SKM-1 treated with dmso at 0.1 percent for 144 hours (cell line): ENCODE results near the gene TEKT2.

ENCODE experiments used
- DNase-seq: peaks from one replicate; lab custom pipeline; 2025; ENCODE audit not compliant: unreplicated experiment; lab: John Stamatoyannopoulos, UW

Gene TEKT2

GRCh38 chr1:36083635-36084496 is at the start of gene TEKT2:
Gene TEKT2, plus strand, starts transcription at chr1:36084094. Its CDS starts 828 bp downstream, at chr1:36084922.
- no peak for DNase-seq

GRCh38 chr1:36034692-36035091 is 49.2 kb upstream of the TEKT2 start:
- peak; percentile 87 for DNase-seq

GRCh38 chr1:36035154-36035553 is 48.7 kb upstream of the TEKT2 start:
- DNase-seq, result no peak

GRCh38 chr1:36040238-36040637 is 43.7 kb upstream of the TEKT2 start:
- DNase-seq, result no peak

GRCh38 chr1:36051821-36052220 is 32.1 kb upstream of the TEKT2 start:
- DNase-seq, result no peak

GRCh38 chr1:36053978-36054377 is 29.9 kb upstream of the TEKT2 start:
- DNase-seq, result no peak

GRCh38 chr1:36055706-36056105 is 28.2 kb upstream of the TEKT2 start:
- no peak for DNase-seq

GRCh38 chr1:36062315-36062714 is 21.6 kb upstream of the TEKT2 start:
- no peak for DNase-seq

- no peak for DNase-seq
These were observed 16.0 kb upstream of the TEKT2 start for GRCh38 chr1:36067871-36068270.

- no peak for DNase-seq
These were observed 15.0 kb upstream of the TEKT2 start for GRCh38 chr1:36068866-36069265.

GRCh38 chr1:36070349-36070748 is 13.5 kb upstream of the TEKT2 start:
- no peak for DNase-seq

- no peak for DNase-seq
These were observed 6.8 kb upstream of the TEKT2 start for GRCh38 chr1:36076979-36077573.

GRCh38 chr1:36080236-36080635 is 3.7 kb upstream of the TEKT2 start:
- no peak for DNase-seq

- DNase-seq, result no peak
These were observed 3.1 kb upstream of the TEKT2 start for GRCh38 chr1:36080801-36081200.

GRCh38 chr1:36081926-36082485 is 1.9 kb upstream of the TEKT2 start:
- no peak for DNase-seq

- DNase-seq, result no peak
These were observed 675 bp upstream of the TEKT2 start for GRCh38 chr1:36083219-36083618.

- DNase-seq, result no peak
These were observed 712 bp downstream of the TEKT2 start for GRCh38 chr1:36084497-36085115.

GRCh38 chr1:36085126-36085525 is 1.2 kb downstream of the TEKT2 start:
- DNase-seq, result no peak

- DNase-seq, result no peak
These were observed 2.0 kb downstream of the TEKT2 start for GRCh38 chr1:36085686-36086526.

- DNase-seq, result no peak
These were observed 2.8 kb downstream of the TEKT2 start for GRCh38 chr1:36086529-36087232.
